Body of pancreas (tissue), 4 donors: ENCODE measurements around the gene SLC18A3. TPM values are rescaled to one million over a fixed set of nuclear protein-coding genes. Genes with fewer than 3 reads are reported as not detected.

ENCODE experiments used
- ATAC-seq: fragments of 150-250 bp; one replicate; pipeline ENCODE4 v1.9.1; 2016
- DNase-seq, 4 donors: peaks; one replicate each; pipeline ENCODE4 v3.0.0-alpha.2; 2019
- H3K27ac ChIP-seq, 4 donors: fragments of 200-600 bp; sonication (generic); 1 replicate in 3 of 4; 2 replicates in 1 of 4; pipeline versions ENCODE4 v1.5.1 to v1.6.1; 2016 to 2019; ENCODE audit warnings: mild to moderate bottlenecking in 1 of 4, mixed read lengths in 1 of 4, moderate library complexity in 1 of 4
- H3K27me3 ChIP-seq, 2 donors: fragments of 200-600 bp; sonication (generic); one replicate each; pipeline ENCODE4 v1.6.0; 2016; ENCODE audit warnings: mild to moderate bottlenecking in 1 of 2
- H3K36me3 ChIP-seq, 2 donors: fragments of 200-600 bp; sonication (generic); replicated peaks in 1 of 2; 2 replicates each; pipeline ENCODE4 v1.5.1; 2016; ENCODE audit warnings: low read depth in 2 of 2; ENCODE audit not compliant: insufficient read depth in 1 of 2
- H3K4me1 ChIP-seq: fragments of 200-600 bp; sonication (generic); one replicate; pipeline ENCODE4 v1.6.0; 2016
- H3K4me3 ChIP-seq, 2 donors: fragments of 200-600 bp; sonication (generic); 1 replicate in 1 of 2; 2 replicates in 1 of 2; pipeline ENCODE4 v1.5.1; 2016 to 2019
- H3K9me3 ChIP-seq, 3 donors: fragments of 200-600 bp; sonication (generic); 1 replicate in 2 of 3; 2 replicates in 1 of 3; pipeline ENCODE4 v1.5.1; 2016
- POLR2A ChIP-seq, 3 donors: fragments of 450-650 bp; IDR thresholded peaks; one replicate each; pipeline ENCODE4 v1.6.1; 2016; ENCODE audit warnings: antibody characterized with exemption in 3 of 3, mild to moderate bottlenecking in 2 of 3
- WGBS, 2 donors: methylation state at CpG; one replicate each; pipeline ENCODE4 v1.1.5; 2017; 5-methylcytosine and 5-hydroxymethylcytosine counted together
- intact Hi-C: fragments of 100-400 bp; cut with DNase I; formaldehyde crosslinking; loops from one replicate; pipeline ENCODE4 v1.15.1; 2023
- total RNA-seq, 2 donors: library from RNA; depleted of rRNA; stranded (reverse); fragments of >200 nt; gene quantifications; one replicate each; pipeline ENCODE4 v1.1.0, GENCODE V29; 2016
- TF ChIP-seq, protein P1 (sequence below), 7 experiments: fragments of 450-650 bp in 4 of 7; fragments of 200-600 bp in 3 of 7; sonication (generic) in 3 of 7; IDR thresholded peaks; one replicate each; pipeline ENCODE4 v1.5.1; 2016 to 2019; ENCODE audit warnings: antibody characterized with exemption in 7 of 7

The SLC18A3 gene
- total RNA-seq, 2 donors from 2014 or later = not detected

DNA sequence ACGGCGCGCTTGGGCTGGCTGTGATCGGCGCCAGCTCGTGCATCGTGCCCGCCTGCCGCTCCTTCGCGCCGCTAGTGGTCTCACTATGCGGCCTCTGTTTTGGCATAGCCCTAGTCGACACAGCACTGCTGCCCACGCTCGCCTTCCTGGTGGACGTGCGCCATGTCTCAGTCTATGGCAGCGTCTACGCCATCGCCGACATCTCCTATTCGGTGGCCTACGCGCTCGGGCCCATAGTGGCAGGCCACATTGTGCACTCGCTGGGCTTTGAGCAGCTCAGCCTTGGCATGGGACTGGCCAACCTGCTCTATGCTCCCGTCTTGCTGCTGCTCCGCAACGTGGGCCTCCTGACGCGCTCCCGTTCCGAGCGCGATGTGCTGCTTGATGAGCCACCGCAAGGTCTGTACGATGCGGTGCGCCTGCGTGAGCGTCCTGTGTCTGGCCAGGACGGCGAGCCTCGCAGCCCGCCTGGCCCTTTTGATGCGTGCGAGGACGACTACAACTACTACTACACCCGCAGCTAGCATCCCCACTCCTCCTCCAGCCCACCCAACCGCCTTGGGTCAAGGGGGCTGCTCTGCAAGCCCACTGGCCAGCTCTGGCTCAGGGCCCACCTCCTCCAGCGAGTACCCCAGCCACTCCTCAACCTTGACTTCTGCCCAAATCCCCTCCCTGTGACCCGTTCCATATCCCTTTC, 1.9 kb downstream of the SLC18A3 start:
- H3K9me3 ChIP-seq = no peaks in the 10 kb centered on the region
- no peaks in the 10 kb centered on the region for H3K36me3 ChIP-seq
- H3K4me3 ChIP-seq = no peak overlapping the region
- H3K27me3 ChIP-seq = peaks cover 0 to 48% of the 10 kb centered on the region in 2 donors
- no peak for ATAC-seq
- 6 to 7% methylated on average over 24 to 53 of the region's 53 CpGs for WGBS, 2 donors
- no peak for DNase-seq
- no peak overlapping the region for H3K27ac ChIP-seq
- intact Hi-C loops = no loop called here
- TF ChIP-seq, protein P1, sequence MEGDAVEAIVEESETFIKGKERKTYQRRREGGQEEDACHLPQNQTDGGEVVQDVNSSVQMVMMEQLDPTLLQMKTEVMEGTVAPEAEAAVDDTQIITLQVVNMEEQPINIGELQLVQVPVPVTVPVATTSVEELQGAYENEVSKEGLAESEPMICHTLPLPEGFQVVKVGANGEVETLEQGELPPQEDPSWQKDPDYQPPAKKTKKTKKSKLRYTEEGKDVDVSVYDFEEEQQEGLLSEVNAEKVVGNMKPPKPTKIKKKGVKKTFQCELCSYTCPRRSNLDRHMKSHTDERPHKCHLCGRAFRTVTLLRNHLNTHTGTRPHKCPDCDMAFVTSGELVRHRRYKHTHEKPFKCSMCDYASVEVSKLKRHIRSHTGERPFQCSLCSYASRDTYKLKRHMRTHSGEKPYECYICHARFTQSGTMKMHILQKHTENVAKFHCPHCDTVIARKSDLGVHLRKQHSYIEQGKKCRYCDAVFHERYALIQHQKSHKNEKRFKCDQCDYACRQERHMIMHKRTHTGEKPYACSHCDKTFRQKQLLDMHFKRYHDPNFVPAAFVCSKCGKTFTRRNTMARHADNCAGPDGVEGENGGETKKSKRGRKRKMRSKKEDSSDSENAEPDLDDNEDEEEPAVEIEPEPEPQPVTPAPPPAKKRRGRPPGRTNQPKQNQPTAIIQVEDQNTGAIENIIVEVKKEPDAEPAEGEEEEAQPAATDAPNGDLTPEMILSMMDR (IDR thresholded peaks at IDR 0.05) = no peak
- no peak for TF ChIP-seq POLR2A (IDR thresholded peaks at IDR 0.05)
- H3K4me1 ChIP-seq = peaks cover 37% of the 10 kb centered on the region

DNA sequence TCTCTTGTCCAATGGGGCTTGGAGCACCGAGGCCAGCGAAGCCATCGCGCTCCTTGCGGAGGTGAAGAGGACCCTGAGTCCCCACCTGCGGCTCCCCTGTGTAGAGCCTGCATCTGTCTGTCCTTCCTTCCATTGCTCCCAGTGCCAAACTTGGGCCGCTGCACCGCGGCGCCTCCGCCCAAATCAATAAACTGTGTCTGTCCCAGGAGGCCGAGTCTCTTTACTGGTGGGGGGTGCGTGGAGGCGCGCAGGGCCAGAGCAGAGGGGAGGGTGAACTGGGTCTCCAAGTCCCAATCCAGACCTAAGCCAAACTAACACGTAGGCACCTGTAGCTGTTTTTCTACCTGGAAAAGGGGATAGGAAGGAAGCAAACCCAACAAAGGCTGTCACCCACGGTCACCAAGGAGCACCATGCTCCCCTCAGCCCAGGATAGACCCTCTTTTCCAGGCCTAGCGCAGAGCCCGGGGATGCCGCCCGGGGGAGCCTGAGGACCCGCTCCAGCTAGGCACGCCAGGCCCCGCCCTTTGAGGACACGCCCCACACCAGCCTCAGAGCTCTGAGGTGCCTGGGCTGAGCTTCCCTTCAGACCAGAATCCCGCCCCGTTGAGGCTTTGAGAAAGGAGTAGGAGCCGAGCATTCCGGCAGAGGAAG, 2.5 kb downstream of the SLC18A3 start:
- Histone ChIP-seq H3K27ac (no peak overlapping the region), H3K4me1 (peaks cover 37% of the 10 kb centered on the region), H3K36me3 (no peaks in the 10 kb centered on the region), H3K4me3 (no peak overlapping the region), H3K27me3 (peaks cover 0 to 43% of the 10 kb centered on the region in 2 donors), H3K9me3 (no peaks in the 10 kb centered on the region)
- DNase-seq = no peak
- TF ChIP-seq POLR2A (IDR thresholded peaks at IDR 0.05) = no peak
- TF ChIP-seq, protein P1 (IDR thresholded peaks at IDR 0.05) = no peak
- WGBS, 2 donors = 4% methylated on average over 20 to 29 of the region's 29 CpGs
- no peak for ATAC-seq
- intact Hi-C loops = no loop called here

DNA sequence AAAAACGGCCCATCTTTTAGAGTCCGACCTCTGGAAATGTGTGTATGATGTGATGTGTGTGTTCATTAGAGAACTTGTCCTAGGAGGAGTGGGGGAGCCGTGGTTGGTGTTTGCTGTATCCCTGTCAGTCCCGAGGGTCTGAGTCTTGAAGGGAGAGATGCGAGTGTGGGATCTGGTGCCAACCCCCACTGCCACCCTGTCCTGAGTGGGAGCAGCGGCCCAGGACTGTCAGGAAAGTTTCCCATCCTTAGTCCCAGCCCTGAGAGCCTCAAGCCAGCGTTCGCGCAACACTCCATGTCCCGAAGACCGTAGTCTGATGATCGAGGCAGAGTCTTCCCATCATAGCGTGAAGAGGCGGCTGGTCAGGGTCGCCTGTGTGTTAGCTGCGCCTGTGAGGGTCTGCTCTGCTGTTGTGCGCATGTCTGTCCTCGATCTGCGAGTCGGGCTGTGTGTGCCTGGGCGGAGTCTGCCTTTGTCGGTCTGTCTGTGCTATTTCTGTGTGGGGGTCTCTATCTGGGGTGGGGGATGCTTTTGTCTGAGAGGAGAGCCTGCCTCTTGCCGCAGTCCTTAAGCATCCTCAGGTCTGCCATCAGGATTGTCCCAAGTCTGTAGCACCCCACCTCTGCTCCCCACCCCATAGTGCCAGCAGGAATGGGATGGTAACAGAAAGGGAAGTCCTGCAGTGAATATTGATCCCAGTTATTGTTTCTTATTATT, 3.2 kb downstream of the SLC18A3 start:
- H3K9me3 ChIP-seq = no peaks in the 10 kb centered on the region
- WGBS, 2 donors = 2 to 4% methylated on average over 15 to 23 of the region's 23 CpGs
- no peaks in the 10 kb centered on the region for H3K36me3 ChIP-seq
- intact Hi-C loops = no loop called here
- TF ChIP-seq POLR2A (IDR thresholded peaks at IDR 0.05) = no peak
- TF ChIP-seq, protein P1 (IDR thresholded peaks at IDR 0.05) = no peak
- no peak overlapping the region for H3K4me3 ChIP-seq
- H3K27me3 ChIP-seq = peaks cover 0 to 36% of the 10 kb centered on the region in 2 donors
- DNase-seq (no peak), ATAC-seq (no peak)
- H3K27ac ChIP-seq = no peak overlapping the region
- peaks cover 37% of the 10 kb centered on the region for H3K4me1 ChIP-seq

DNA sequence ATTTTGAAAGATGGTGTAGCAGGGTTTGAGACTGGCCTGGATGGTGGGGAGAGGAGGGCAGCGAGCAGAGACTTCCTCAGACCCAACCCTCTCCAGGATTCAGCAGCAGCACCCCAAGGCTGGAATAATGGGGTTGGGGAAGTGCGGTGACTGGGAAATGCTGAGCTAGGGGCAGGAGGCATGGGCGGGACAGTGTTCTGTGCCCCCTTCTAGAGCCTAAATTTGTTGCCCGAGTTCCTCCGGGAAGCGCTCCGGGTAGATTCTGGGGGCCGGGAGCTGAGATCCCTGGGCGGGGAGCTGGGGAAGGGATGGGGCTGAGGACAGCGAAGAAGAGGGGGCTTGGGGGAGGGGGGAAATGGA, 3.8 kb downstream of the SLC18A3 start, which contains the start of gene CHAT:
Gene CHAT (plus strand): TSS at position 156 of the 360 bp plus-strand sequence. CDS start 153 bp downstream, at position 309.
- Histone ChIP-seq H3K9me3 (no peaks in the 10 kb centered on the region), H3K27ac (no peak within 1 kb of the TSS), H3K36me3 (no peaks in the 10 kb centered on the region), H3K4me3 (no peak within 1 kb of the TSS), H3K4me1 (peaks cover 37% of the 10 kb centered on the region), H3K27me3 (peaks cover 0 to 33% of the 10 kb centered on the region in 2 donors)
- TF ChIP-seq, protein P1 (IDR thresholded peaks at IDR 0.05) = no peak
- no peak for TF ChIP-seq POLR2A (IDR thresholded peaks at IDR 0.05)
- 1 to 3% methylated on average over 10 of the region's 10 CpGs for WGBS, 2 donors
- intact Hi-C loops = no loop called here
- ATAC-seq (no peak), DNase-seq (no peak)
